DMS79 treated with DMSO at 0.1 percent for 48 hours (cell line): Measurements from ENCODE around the gene ADRA2C.
A peak's percentile ranks its signal among the peaks of the same experiment; 100 is the strongest.

Source experiments
- DNase-seq: peaks from one replicate; lab custom pipeline; 2025; lab: John Stamatoyannopoulos, UW

The ADRA2C gene

GRCh38 chr4:3766036-3766784, at the start of gene ADRA2C:
TSS of gene ADRA2C (plus strand) at chr4:3766385. CDS start at chr4:3766607, 222 bp downstream.
- DNase-seq = peak; percentile 0

- no peak for DNase-seq
These were observed 49.5 kb upstream of the ADRA2C start for GRCh38 chr4:3716631-3717235.

- no peak for DNase-seq
These were observed 48.9 kb upstream of the ADRA2C start for GRCh38 chr4:3717241-3717640.

- no peak for DNase-seq
These were observed 47.7 kb upstream of the ADRA2C start for GRCh38 chr4:3718462-3718861.

GRCh38 chr4:3719191-3719590, 47.0 kb upstream of the ADRA2C start:
- DNase-seq = no peak

GRCh38 chr4:3719836-3720235, 46.3 kb upstream of the ADRA2C start:
- DNase-seq = no peak

GRCh38 chr4:3720466-3720865, 45.7 kb upstream of the ADRA2C start:
- DNase-seq = peak; percentile 53

GRCh38 chr4:3721186-3721585, 45.0 kb upstream of the ADRA2C start:
- DNase-seq = no peak

GRCh38 chr4:3721627-3722026, 44.6 kb upstream of the ADRA2C start:
- no peak for DNase-seq

GRCh38 chr4:3722446-3723231, 43.5 kb upstream of the ADRA2C start:
- DNase-seq = no peak

GRCh38 chr4:3723232-3723642, 42.9 kb upstream of the ADRA2C start:
- DNase-seq = no peak

- no peak for DNase-seq
These were observed 41.6 kb upstream of the ADRA2C start for GRCh38 chr4:3724319-3725231.

- DNase-seq = no peak
These were observed 40.0 kb upstream of the ADRA2C start for GRCh38 chr4:3725936-3726870.

GRCh38 chr4:3727847-3728469, 38.2 kb upstream of the ADRA2C start:
- DNase-seq = no peak

GRCh38 chr4:3729188-3729881, 36.9 kb upstream of the ADRA2C start:
- DNase-seq = no peak

- no peak for DNase-seq
These were observed 36.3 kb upstream of the ADRA2C start for GRCh38 chr4:3729882-3730226.

GRCh38 chr4:3730422-3731190, 35.6 kb upstream of the ADRA2C start:
- DNase-seq = no peak

GRCh38 chr4:3732076-3733028, 33.8 kb upstream of the ADRA2C start:
- no peak for DNase-seq
